ENCODE measurements around the gene C7orf25. TPM values are rescaled to one million over a fixed set of nuclear protein-coding genes. Genes with fewer than 3 reads are reported as not detected.

The C7orf25 gene
- total and polyA plus RNA-seq, 10 of the 15 experiments (the other 5 are each of a cell fraction or from before 2014, with no cell fraction given), result 0.63 to 3.2 (median 1.7) TPM

GRCh38 chr7:42956062-42956461 is 44.2 kb upstream of the C7orf25 start (continued):
- TF ChIP-seq MEF2A (IDR thresholded peaks at IDR 0.05; ENCODE audit: insufficient read depth, low read depth, low read length), result no peak

DNA sequence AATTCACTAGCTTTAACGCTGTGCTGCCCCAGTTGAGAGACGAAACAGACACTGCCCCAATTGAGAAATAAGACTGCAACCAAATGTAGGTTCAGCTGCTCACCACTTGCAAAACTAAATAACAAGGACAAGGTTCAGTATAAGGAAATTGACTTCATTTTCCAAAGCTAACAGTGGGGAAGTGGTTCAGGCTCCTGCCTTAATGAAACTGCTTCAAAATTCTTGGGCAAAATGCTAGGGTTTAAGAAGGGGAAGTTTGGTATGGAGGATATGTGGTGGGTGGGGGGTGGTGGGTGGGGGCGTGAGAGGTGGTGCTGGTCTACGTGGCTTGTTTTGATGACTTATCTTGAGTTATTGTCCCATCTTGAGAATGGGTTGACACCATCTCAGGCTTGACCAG is 42.1 kb upstream of the C7orf25 start:
- H3K27ac ChIP-seq (ENCODE audit: control insufficient read depth, insufficient read depth), result no peak overlapping the region
- in situ Hi-C loops (cut with MboI), result no loop called here
- WGBS (ENCODE audit: insufficient coverage, insufficient replicate concordance, low lambda C conversion rate, missing lambda C conversion rate), result 53% methylated on average over 4 of the region's 4 CpGs
- H2AFZ ChIP-seq (ENCODE audit: control insufficient read depth, low read depth, low read length), result no peak overlapping the region
- FAIRE-seq (no peak), DNase-seq (ENCODE audit: low read depth, low spot score) (no peak), ATAC-seq (no peak)
- H3K4me2 ChIP-seq (ENCODE audit: control insufficient read depth, insufficient read depth), result no peak overlapping the region
- no TSS peak for BruUV-seq (replicated peaks)
- ChIA-PET CTCF (interaction anchor here (1.1 to 2.0 kb wide), 3 partner anchors 13 to 486 kb away, joined by 3 to 7 read pairs (median 5); no protein-coding TSS in a partner anchor), SMC1A (ENCODE audit: uncharacterized antibody, unreplicated experiment) (interaction anchor here (1.0 to 1.3 kb wide), 2 partner anchors 25 to 100 kb away, joined by 3 to 4 read pairs; no protein-coding TSS in a partner anchor), RAD21 (ENCODE audit: unreplicated experiment) (interaction anchor here (1.2 kb wide), 1 partner anchor 19 kb away, joined by 4 read pairs; no protein-coding TSS in a partner anchor), POLR2A (no interaction called here)
- no peaks in the 10 kb centered on the region for H3K79me2 ChIP-seq (ENCODE audit: control insufficient read depth, insufficient read depth, low read length)
- intact Hi-C loops (cut with micrococcal nuclease; ENCODE audit: unreplicated experiment), result no loop called here
- H4K20me1 ChIP-seq (ENCODE audit: control insufficient read depth, insufficient read depth), result no peaks in the 10 kb centered on the region
- H3K27me3 ChIP-seq (replicated peaks in 1 of 2; ENCODE audit: control insufficient read depth in 2 of 2, insufficient read depth in 2 of 2, low read length in 1 of 2), result no peaks in the 10 kb centered on the region
- TF ChIP-seq CHD2 (IDR thresholded peaks at IDR 0.05; ENCODE audit: borderline replicate concordance, low read depth, low read length) (no peak), ZBTB40 (IDR thresholded peaks at IDR 0.05; ENCODE audit: borderline replicate concordance) (no peak), RB1 (IDR thresholded peaks at IDR 0.05; ENCODE audit: borderline replicate concordance) (no peak), PBX3 (IDR thresholded peaks at IDR 0.05; ENCODE audit: insufficient replicate concordance, low read depth, low read length) (no peak), FOXK2 (IDR thresholded peaks at IDR 0.05) (no peak), ZNF384 (IDR thresholded peaks at IDR 0.05; ENCODE audit: borderline replicate concordance, low read depth, low read length) (no peak), SMAD1 (IDR thresholded peaks at IDR 0.05; ENCODE audit: low read depth, partially characterized antibody) (no peak), SREBF1 (IDR thresholded peaks at IDR 0.05; ENCODE audit: low read length) (no peak), SMC3 (IDR thresholded peaks at IDR 0.05; ENCODE audit: borderline replicate concordance, low read length) (no peak), ETV6 (conservative IDR thresholded peaks at IDR 0.05 in 1 of 2, IDR thresholded peaks at IDR 0.05 in 1 of 2; ENCODE audit: borderline replicate concordance in 1 of 2, low read depth in 1 of 2) (no peak), FOXM1 (IDR thresholded peaks at IDR 0.05; ENCODE audit: low read depth, low read length) (no peak), NFXL1 (IDR thresholded peaks at IDR 0.05; ENCODE audit: borderline replicate concordance) (no peak), GATAD2B (conservative IDR thresholded peaks at IDR 0.05; ENCODE audit: low read depth) (no peak), JUNB (IDR thresholded peaks at IDR 0.05) (no peak), SPI1 (IDR thresholded peaks at IDR 0.05; ENCODE audit: borderline replicate concordance, insufficient read depth, low read depth, low read length) (no peak), CBX5 (IDR thresholded peaks at IDR 0.05; ENCODE audit: low read depth) (no peak), USF2 (IDR thresholded peaks at IDR 0.05; ENCODE audit: borderline replicate concordance, low read depth, low read length) (no peak)
- H3K36me3 ChIP-seq (ENCODE audit: control insufficient read depth in 2 of 2, insufficient read depth in 2 of 2, low read length in 1 of 2), result no peaks in the 10 kb centered on the region
- H3K4me1 ChIP-seq (ENCODE audit: control insufficient read depth, insufficient read depth, low read length), result no peaks in the 10 kb centered on the region
- no peaks in the 10 kb centered on the region; the same call in none of the 3 replicates for H3K9me3 ChIP-seq (replicated peaks; ENCODE audit: control insufficient read depth, insufficient read depth, low read length)
- no peak overlapping the region for H3K9ac ChIP-seq (ENCODE audit: control insufficient read depth, insufficient read depth, low read length)
- H3K4me3 ChIP-seq, result no peak overlapping the region

Measured in GM12878 (cell line).